M059J (cell line): ENCODE results near the gene NOC4L. TPM values are rescaled to one million over a fixed set of nuclear protein-coding genes. Genes with fewer than 3 reads are reported as not detected.

Experiments used
- DNase-seq: peaks from one replicate; pipeline ENCODE4 v3.0.0-alpha.2; 2012; ENCODE audit warnings: low read depth
- total RNA-seq: library from RNA; depleted of rRNA; stranded (reverse); fragments of >200 nt; shearing (Covaris generic); gene quantifications from 2 replicates; pipeline ENCODE4 v1.2.3, GENCODE V29; 2014

Gene NOC4L
- total RNA-seq, 1 experiment from 2014 or later: 18.6 TPM

GRCh38 chr12:132169376-132169775 is 25.1 kb downstream of the NOC4L start:
- no peak for DNase-seq

DNA sequence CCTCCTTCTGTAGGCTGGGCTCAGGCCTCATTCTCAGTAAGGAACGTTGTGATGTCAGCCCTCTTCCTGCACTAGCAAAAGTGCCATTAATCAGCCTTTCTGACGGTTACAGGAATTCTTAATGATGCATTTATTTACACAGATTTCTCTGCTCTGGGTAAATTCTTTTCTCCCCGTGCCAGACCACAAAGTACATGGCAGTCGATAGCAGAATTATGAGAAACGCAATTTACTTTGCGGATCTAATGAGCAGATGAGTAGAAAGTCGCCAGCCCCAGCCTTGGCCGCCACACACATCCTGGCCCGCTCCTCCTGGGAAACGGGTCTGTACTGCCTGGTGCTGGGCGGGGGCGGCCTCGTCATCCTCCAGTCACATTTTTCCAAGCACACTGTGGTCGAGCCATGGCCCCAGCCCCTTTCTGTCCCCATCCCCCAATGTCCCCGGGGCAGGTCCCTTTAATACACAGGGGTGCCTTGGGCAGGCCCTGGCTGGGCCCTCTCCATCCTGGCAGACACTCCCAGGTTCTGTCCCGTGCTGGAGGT is 25.9 kb downstream of the NOC4L start:
- peak; percentile 81 for DNase-seq

GRCh38 chr12:132170637-132171292 is 26.5 kb downstream of the NOC4L start:
- DNase-seq: no peak

DNA sequence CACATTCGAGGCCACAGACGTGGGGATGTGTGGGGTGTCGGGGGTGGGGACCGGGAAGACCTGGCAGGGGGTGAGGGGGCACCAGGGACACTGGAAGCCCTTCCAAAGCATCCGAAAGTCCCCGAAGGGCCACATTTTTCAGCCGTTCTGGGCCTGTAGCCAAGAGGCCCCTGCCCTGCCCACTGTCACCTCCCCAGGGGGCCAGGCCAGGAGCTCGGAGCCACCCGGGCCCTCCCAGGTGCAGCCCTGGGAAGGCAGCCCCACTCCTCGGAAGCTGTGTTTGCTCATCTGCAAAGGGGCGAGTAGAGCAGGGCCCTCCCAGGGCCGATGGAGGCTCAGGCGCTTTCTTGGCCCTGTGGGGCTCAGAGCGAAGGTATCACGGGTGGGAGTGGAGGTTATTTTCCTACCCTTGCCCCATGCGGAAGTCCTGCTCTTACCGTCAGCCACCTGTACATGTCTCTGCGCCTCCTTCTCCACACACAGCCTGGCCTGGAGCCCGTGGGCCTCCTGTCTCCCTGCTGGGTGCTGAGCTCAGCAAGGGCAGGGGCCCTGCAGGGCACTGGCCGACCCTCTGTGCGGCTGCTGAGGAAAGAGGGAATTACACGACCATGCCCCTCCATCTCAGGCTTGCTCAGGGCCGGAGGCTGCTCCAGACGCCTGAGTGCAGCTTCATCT is 27.2 kb downstream of the NOC4L start:
- no peak for DNase-seq

DNA sequence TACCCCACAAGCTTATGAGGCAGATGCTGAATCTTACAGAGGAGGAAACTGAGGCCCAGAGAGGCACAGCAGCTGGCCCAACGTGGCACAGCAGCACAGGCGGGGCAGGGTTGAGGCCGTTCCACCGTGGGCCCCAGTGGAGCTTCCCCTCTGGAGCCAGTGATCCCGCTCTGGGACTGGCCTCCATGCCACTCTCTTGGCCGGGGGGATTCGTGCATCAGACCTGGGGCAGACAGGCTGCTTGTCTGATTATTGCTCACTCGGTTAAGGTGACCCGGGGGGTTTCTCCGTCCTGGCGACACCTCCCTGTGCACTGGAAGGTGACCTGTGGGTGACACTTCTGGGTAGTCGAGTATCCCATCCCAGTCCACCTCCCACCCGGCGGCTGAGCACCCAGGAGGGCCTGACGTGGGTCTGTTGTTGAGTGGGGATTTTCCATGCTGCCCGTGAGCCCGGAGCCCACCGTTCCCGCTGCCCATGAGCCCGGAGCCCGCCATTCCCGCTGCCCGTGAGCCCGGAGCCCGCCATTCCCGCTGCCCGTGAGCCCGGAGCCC is 27.8 kb downstream of the NOC4L start:
- no peak for DNase-seq

GRCh38 chr12:132172619-132173018 is 28.4 kb downstream of the NOC4L start:
- DNase-seq: no peak

- DNase-seq: no peak
These were observed 29.1 kb downstream of the NOC4L start for GRCh38 chr12:132173135-132174014.

- no peak for DNase-seq
These were observed 30.0 kb downstream of the NOC4L start for GRCh38 chr12:132174015-132174838.

DNA sequence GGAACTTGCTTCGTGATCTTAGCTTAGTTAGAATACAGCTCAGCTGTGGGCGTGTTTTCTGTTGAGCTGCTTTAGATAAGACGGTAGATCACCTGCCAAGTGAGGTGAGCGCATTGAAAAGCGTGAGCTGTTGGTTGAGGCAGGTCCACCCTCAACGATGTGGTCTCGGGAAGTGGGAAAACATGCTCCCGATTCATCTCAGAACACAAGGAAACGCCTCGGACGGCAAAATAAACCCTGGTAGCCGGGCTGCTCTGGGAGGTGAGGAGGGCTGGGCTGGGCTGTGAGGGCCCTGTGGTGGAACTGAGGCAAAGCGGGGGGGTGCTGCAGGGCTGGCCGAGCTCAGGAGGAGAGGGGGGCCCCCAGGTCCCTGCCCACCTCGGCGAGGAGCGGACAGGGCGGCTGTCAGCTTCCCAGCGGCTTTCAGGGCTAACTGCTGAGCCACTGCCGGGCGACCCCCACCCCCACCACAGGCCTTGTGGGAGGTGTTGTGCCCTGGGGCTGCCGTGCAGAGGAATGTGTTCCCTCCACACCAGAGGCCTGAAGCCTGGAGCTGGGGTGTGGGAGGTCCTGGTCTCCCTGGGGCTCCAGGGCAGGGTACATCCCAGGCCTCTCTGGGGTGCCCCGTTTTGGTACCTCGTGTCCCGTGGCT is 30.7 kb downstream of the NOC4L start:
- DNase-seq: no peak

DNA sequence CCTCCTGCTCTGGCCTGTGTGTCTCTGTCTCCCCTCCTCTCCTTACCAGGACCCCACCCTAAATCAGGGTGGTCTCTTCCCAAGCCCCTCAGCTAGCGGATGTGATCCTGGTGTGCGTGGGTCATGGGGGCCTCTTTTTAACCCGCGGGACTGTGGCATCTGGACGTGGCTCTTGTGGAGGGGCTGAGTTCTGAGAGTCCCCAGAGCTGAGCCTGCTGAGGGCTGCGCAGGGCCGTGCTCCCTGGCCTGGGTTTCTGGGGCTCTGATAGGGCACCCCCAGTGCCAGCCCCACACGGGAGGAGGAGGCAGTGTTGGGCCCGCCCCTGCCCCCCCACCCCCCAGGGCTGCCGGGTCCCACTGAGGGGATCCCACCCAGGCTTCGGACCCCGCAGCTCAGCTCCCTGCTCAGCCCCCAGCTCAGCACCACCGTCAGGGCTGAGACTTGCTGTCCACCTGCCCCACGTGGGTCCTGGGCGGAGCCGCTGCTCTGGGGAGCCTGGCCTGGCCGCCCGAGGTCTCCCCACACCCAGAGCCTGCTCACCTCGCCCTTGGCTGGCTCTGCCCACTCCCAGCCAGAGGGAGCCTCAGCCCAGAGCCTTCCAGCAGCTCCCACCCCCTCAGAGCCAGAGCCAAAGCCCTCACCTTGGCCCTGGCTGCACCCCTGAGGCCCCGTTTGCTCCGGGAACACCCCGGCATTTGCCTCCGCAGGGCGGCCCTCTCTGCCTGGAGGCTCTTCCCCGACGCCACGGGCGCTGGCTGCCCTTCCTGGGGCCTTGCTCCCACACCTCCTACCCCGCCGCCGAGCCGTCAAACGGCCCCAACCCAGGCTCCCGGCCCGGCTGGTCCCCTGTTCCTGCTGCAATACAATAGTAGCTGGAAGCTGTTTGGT is 31.5 kb downstream of the NOC4L start:
- no peak for DNase-seq

DNA sequence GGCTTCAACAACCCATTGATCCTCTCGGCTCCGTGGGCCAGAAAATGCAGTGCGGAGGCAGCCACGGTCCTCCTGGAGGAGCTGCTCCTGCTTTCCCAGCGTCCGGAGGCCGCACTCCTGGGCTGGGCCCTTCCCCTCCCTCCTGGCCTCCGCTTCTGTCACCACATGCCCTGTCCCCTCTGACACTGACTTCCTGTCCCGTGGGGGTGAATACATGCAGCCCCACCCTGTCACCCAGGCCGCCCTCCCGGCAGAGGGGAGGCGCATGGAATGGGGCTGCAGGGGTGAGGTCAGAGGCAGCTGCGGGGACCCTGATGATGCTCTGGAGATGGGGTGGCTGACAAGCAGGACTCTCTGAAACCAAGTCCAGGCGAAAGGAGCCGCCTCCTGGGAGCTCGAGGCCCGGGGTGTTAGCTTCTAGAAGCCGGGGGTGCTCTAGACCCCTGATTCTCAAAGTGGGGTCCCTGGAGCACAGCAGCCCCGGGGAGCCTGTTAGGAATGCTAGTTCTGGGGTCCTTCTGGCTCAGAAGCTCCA is 32.2 kb downstream of the NOC4L start:
- DNase-seq: no peak

DNA sequence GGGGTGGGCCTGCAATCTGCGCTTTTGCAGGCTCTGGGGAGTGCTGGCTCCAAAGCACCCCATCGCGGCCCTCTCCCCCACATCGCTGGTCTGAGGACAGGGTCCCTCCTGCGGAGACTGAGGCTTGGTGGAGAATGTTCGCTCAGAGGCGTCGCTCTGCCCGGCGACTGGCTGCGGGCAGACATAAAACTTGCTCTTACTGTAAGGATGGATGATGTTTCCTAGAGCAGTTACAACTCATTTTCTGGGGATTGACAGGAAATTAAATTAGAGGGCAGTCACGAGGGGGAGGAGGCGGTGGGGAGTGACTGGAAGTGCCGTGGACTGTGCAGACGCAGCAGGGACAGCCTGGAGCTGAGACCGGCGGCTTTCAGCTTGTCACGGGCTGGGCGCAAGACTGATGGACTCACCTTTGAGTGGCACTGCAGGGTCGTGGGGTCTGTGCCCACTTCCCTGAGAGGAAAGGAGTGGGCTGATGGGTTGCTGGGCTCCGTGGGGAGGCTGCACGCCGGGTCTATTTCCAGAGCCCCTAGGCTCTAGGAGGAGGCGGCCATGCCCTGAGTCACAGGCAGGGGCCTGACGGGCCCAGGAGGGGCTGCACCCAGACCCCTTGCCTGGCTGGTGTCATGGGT is 32.8 kb downstream of the NOC4L start:
- DNase-seq: no peak

GRCh38 chr12:132178316-132178715 is 34.1 kb downstream of the NOC4L start:
- no peak for DNase-seq

- DNase-seq: no peak
These were observed 34.6 kb downstream of the NOC4L start for GRCh38 chr12:132178801-132179401.

DNA sequence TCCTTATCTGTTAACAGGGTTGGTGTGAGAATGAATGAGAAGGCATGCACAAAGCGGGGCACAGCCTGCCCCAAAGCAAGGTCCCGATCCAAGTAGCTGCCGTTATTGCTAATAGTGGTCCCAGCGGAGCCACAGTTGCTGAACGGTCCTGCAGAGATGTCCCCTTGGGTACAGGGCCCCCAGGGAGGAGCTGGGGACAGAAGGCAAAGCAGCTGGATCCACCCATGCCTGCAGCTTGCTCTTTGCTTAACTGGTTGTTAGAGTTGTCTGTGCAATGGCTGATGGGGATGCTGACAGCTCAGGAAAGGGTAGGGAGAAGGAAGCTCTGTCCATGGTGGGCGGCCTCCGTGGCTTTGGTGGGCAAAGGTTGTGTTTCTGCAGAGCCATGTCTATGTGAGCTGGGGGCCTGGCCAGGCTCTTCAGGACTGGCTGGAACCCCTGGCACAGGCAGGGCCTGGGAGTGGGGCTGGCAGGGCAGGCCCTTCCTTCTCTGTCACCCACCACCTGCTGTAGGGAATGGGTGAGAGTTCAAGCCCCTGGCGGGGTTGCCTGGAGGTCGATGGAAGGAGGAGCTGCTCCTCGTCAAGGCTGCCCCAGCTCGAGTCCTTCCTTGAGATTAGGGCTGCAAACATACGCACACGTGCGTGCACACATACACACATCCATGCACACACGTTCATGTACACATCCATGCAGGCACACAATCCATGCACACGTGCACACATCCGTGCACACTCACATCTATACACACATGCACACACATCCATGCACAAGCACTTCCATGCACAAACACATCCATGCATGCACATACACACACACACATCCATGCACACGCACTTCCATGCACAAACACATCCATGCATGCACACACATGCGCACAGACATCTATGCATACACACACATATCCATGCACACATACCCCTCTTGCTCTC is 35.4 kb downstream of the NOC4L start:
- no peak for DNase-seq

DNA sequence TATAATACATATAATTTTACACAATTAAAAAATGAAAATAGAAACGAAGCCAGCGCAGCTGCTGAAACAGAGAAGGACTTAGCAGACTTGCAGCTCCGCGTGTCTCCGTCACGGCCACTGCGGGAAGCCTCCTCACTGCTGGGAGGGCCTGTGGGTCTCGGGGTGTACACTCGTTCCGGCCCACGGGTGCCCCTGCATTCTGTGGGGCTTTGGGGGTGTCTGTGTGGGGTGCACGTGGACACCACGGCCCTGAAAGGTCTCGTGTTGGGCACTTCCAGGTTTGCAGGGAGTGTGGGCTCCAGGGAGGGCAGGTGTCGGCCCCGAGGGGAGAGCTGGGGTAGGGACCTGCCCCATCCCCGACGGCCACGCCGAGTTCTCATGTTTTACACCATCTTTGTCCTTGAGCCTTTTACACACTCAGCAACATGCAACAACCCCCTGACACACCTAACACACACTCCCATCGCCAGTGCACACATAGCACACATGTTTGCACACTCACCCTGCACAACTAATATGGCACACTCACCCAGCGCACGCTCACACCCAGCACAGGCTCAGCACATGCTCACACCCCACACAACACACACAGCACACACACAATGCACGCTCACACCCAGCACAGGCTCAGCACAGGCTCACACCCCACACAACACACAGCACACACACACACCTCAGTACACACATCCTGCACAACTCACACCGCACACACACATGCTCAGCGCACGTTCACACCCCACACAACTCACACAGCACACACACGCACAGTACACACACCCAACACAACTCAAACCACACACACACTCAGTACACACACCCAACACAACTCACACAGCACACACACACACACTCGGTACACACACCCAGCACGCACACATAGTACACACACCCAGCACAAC is 36.6 kb downstream of the NOC4L start:
- DNase-seq: no peak
